Measurements from ENCODE around the gene NAV2.

Gene NAV2

DNA sequence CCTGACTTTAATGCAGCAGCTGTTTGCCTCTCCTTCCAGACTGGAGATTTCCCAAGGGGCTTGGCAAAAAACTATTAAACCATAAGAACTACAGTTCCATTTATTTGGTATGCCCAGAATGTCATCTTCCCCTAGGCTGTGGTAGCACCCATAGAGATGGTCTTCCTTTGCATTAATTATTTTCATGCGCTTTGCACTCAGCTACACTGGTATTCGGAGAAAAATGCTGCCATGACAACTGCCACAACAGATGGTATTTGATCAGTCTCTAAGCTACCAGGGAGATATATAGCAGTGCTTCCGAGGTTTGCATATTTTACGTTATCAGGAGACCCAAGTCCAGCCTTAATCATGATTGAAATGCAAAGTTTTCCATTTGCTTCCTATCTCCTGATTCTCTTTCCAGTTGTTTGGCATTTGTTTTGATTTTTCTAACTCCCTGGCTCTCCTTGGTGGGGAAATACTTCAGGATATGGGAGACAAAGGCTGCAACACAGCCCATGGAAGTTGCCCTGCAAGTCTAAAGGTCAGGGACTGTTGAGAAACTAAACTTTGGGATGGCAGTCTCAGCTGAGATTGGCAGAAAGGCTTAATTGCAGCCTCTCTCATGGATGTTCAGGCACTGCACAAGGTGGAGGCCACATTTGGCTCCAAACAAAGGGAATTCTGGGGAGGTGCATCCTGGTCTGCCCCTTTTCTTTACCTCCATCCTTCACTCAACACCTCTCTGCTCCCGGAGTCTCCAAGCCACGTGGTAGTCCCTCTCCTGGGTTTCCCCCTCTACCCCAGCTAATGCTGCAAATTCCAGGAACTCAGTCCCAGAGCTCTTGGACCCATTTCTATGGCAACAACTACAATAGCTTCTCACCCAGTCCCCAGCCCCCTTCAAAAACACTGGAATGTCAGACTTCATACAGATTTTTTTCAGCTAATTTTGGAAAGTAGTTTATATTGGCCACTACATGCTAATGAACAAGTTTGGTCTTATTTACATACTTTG is 151.8 kb downstream of the NAV2 start:
- DNase-seq (ENCODE audit: low spot score) = no peak

DNA sequence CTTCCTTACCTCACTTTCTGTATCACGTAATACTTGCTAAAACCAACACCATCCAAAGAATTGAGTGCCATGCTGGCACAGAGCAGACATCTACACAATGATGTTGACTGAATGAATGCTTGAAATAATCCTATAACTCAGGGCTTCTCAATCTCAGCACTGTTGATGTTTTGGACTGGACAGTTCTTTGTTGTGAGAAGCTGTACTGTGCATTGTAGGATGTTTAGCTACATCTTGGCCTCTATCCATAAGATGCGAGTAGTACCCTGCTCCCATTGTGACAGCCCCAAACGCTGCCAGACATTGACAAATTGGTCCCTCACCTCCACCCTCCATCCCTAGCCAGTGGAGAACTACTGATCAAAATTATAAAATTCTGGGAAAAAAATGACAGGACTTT is 153.4 kb downstream of the NAV2 start:
- DNase-seq (ENCODE audit: low spot score) = no peak

DNA sequence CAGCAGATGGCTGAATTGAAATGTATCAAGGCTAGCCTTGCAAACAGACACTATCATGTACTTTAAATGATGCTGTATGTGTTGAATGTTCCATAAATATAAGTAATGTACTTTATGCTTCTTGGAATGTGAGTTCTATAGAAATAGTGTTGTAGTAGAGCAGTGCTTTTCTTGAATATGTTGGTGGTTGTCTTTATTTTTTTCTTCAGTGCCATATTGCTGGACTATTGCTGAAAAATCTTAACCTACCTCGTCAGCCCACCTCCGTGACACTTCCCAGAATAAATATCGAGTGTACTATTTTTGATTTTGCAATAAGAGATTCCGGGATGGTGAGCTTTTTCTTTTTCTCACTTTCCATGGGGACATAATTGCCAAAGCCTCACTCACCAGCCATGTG is 153.9 kb downstream of the NAV2 start:
- no peak for DNase-seq (ENCODE audit: low spot score)

DNA sequence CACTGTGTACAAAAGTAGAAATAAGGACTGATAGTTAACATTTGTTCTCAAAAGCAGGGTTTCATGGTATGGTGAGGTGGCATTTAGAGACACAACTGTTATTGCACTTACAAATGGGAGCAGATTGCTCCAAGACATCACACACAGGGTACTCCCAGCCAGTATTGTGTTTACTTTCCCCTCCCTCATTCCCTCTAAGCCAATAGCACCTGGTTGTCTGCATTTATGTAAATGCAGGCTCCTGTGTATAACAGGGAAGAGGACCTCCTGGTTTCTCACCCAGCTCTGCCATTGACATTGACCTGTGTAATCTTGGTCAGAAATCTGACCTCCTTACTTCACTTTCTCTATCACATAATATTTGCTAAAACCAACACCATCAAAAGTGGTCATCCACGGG is 154.4 kb downstream of the NAV2 start:
- no peak for DNase-seq (ENCODE audit: low spot score)

DNA sequence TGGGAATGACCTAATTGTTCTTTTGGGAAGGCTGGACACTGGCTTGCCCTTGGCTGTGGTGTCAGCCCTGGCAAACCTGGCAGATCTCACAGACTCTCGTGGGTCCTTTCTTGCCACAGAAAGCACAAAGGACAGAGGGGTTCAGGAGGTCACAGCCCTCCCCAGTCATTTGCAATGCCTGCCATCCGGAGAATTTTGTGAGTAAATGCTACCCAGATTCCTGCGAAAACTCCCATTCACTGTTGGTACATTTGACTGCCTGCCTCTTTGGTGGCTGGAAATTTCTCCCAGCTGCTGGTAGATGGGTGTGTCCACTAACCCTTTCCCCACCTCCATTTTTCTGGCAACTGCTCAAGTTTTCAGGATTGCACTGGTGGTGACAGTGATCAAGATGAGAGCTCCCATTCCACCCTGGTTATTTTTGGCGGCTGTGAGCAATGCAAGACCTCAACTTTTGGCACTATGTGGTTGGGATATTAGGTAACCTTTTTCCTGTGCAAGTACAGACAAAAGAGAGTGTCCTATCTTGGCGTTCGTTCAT is 155.7 kb downstream of the NAV2 start:
- DNase-seq (ENCODE audit: low spot score) = peak; percentile 81

DNA sequence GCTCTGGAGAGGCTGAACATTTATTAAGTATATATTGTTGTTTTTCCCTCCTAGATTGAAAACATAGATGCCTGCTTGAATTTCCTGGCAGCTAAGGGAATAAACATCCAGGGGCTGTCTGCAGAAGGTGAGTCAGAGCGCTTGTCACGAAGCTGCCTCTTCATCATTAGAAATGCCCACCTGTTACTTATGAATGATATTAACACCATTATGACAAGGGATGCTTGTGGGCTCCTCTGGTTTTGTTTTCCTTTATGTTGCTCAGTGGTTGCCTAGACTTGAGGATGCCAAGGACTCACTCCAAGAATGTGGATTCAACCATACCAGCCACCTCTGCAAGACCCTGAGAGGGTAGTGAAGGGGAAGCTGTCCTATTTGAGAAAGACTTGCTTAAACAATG is 156.2 kb downstream of the NAV2 start:
- DNase-seq (ENCODE audit: low spot score) = no peak

DNA sequence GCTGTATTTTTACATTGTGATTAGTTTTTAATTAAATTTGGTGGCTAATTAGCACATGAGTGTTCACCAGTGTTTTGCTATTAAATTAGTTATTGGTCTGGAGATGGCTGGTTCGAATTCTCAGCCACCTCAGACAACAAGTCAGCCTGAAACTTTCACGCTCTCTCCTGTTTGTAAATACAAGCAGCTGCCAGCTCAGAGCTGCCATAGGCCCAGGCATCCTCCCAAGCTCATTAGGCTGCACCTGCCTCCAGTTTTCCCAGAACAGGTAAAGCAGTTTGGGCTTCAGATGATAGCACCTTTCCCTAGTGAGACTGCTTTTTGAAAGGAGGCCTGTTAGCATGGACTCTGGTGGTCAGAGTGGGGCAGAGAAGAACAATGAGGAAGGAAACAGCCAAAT is 156.8 kb downstream of the NAV2 start:
- no peak for DNase-seq (ENCODE audit: low spot score)

DNA sequence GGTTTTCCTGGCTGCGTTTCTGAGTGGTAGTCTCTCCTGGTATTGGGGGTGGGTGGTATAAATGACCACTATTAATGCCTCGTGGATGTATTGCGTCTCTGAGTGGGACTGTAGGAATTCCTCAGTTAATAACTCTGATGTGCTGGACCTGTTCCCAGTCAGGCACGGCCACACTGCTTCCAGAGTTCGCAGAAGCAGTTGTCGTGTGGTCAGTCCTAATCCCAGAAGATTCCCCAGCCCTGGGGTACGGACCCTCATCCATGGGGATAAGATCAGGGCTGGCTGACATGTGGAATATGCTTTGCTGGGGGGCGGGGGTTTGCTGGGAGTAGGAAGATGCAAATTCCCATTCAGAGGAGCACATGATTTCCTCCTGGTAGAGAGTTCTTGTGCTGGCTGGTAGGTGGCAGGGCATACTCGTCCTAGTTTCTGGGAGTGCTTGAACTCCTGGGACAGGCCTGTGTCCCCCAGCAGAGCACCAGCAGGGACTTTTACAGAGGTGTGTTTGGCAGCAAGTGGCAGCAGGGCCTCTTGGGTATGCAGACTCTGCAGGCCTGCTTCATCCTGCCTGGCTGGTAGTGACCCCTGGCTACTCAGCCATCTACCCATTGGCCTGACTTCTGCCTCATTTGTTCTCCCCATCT is 157.4 kb downstream of the NAV2 start:
- no peak for DNase-seq (ENCODE audit: low spot score)

DNA sequence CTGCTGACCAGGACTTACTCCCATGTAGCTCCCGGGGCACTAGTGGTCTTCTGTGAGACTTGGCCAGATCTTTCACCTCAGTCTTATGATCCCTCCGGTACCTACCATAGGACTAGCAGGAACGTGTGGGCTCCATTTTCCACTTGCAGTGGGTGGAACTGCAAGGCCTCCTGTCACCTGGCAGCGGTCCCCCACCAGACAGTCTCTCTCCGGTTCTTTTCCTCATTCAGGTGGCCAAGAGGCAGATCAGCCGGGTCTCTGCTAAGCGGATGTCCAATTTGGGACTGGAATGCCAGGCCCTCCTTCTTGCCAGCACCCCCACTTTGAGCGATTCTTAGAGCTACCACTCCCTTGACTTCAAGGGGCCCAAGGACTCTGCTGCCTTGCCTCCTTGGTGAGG is 158.9 kb downstream of the NAV2 start:
- DNase-seq (ENCODE audit: low spot score) = no peak

DNA sequence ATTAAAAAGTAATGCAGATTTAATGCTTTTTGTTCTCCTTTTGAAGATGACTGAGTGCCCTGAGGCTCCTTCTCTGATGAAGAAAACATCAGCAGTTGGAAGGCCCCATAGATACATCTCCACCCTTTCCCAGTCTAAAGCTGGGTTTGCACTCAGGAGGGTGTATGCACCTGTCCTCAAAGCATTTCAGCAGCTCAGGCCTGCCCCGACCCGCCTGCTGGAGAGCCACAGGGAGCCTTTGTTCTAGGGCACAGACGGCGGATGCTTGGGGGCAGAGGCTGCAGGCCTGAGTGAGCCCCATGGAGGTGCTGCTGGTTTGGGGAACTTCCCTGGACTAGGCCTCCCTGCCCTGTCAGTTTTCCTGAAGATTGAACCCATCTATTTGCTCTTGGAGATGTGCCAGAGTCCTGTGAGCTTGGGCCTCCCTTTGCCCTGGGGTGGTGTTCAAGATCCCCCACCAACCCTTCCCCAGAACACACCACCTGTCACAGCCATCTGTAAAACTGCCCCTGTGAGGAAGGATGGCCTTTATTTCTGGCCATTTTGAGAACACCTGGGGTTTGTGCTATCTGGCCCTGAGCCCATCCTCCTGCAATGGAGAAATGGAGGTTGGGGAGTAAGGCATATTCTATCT is 160.0 kb downstream of the NAV2 start:
- DNase-seq (ENCODE audit: low spot score) = no peak

DNA sequence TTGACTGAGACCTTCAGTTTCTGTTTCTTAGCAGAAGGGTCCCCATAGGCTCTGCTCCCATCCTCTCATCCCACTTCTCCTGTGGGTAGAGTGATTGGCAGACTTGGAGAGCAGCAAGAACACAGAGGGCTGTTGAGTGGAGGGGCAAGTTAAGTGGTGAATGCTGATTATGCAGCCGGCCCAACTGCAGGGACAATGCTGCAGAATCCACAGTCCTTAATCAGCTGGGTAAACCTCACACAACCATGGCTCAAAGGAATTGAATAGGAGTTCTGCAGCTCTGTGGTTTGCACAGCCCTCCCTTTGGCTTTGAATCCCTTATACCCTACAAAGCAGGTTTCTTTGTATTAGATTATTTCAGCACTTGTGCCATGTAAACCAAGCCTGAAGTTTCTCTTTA is 161.1 kb downstream of the NAV2 start:
- DNase-seq (ENCODE audit: low spot score) = no peak

DNA sequence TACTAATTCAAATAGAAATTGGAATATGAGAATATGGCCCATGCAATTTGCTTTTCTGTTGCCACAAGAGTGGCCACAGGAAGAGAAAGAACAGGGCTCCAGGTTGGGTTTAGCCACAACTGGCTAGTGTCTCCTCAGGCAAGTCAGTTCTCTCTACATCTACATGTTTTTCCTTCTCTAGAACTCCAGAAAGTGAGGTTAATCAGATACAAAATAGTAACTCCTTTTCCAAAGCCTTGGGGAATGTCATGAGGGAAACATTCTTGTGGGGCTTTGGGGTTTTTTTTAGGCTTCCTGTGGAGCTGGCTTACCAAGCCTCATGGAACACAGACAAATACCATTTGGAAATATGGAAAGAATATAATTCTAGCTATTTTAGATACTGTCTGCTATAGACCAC is 161.6 kb downstream of the NAV2 start:
- DNase-seq (ENCODE audit: low spot score) = no peak

DNA sequence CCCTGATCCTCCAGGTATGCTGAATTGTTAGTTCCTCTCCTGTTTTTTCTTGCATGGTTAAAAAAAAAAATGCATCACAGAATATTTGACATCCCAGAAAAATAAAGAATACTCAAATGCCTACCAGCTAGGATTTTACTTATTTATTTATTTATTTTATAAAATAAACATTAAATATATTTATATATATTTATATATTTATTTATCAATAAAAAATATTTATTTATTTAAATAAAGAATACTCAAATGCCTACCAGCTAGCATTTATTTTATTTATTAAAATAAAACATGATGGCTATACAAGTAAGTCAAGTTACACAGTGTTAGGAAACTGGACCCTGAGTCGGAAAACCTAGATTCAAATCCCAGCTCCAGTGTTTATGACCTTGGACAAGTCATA is 164.1 kb downstream of the NAV2 start:
- no peak for DNase-seq (ENCODE audit: low spot score)

DNA sequence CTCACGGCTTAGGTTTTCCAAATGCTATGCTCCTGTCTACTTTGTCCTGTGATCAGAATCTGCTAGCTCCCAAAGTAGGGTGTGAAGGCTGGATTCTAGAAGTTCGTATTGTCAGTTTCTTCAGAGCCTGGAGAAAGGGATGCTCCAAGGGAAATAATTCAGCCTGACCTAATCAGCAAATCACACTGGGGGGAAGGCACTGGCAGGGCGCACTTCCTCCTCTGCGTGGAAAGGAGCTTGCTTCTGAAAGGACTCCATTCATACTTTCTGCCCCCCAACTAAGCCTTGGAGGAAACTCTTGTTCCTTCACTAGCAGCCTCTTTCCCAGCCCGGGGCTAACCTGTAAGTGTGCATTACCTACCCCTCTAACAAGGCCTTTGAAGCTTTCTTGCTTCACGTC is 165.9 kb downstream of the NAV2 start:
- no peak for DNase-seq (ENCODE audit: low spot score)

DNA sequence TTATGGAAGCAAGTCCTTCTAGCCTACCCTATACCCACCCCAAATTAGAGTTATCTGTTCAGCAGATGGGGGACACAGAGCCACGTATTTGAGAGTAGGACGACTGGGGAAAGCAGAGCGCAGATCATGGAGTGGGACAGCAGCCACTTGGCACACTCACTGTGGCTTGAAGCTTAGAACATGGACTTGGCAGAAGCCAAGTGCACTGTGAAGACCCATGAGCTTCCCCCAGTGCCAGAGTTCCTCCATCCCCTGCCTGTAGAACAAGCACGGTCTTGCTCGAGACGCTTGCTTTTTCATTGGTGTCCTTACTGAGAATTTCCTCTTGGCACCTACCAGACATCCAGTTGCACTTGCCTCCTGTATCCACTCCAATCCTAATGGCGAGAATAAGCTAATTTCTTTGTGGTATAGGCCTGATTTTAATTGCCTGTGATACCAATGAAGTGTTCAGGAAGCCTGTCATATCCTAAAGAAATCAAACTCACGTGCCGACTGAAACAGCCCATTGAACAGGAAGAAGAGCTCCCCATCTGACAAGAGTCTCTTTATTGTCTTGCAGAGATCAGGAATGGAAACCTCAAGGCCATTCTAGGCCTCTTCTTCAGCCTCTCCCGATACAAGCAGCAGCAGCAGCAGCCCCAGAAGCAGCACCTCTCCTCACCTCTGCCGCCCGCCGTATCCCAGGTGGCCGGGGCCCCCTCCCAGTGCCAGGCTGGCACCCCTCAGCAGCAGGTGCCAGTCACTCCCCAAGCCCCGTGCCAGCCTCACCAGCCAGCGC is 166.9 kb downstream of the NAV2 start:
- DNase-seq (ENCODE audit: low spot score) = no peak

DNA sequence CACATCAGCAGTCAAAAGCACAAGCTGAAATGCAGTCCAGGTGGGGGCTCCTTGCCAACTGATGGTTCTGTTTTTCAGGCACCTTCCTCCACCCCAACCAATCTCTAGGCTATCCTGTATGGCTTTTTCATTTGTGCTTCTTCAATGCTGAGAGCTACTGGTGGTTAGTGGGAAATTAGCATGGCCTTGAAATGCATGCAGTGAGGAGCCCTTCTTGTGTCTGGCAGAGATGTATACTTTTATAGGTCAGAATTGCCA is 167.4 kb downstream of the NAV2 start:
- no peak for DNase-seq (ENCODE audit: low spot score)

DNA sequence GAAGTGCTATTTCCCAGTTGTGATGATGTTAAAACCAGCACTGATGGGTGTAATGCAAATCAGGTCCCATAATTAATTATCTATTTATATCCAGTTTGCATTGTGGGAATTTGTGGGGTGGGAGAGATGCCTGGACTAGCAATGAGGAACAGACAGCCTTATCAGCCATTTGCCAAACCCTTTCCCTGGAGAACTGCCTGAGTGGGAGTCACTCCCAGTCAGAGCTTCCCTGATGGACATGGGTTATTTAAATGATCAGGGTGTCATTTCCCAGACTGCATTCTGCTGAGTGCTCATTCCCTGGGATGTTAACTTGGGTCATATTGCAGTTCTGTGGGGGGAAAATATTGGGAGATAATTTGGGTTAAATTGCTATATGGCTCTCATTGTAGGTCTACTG is 168.5 kb downstream of the NAV2 start:
- no peak for DNase-seq (ENCODE audit: low spot score)

DNA sequence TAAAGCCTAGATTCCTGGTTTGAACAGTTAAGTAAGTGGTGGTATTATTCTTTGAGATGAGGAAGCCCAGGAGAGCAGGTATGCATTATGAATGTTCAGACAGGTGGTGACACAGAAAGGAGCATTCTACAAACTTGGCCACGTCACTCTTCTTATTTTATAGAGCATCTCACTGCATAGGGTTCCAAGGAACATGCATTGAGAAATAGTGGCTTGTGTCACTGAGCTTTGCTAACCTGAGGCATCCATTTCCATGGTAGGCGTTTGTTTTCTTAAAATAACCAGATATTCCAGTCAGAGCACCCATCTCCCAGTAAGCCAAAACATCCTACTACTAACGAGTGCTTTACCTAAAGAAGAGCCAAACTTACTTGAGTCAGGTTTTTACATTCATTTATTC is 169.7 kb downstream of the NAV2 start:
- no peak for DNase-seq (ENCODE audit: low spot score)

DNA sequence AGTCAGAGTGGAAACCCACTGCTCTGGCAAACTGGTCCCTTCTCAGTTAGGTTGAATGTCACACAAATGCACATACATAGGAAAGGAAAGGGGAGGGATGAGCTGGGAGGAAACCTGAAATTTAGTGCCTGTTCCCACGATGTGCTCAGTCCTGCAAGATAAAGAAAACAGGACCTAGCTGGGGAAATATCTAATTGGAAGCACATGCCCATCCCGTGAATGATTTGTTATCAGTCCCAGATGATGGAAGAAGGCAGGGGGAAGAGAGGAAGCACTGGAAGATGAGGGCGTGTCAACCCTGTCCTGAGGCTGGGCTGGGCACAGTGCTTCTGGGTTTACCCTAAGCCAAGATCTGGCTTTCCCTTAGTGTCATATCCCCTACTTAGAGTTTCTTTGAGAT is 173.9 kb downstream of the NAV2 start:
- DNase-seq (ENCODE audit: low spot score) = no peak

DNA sequence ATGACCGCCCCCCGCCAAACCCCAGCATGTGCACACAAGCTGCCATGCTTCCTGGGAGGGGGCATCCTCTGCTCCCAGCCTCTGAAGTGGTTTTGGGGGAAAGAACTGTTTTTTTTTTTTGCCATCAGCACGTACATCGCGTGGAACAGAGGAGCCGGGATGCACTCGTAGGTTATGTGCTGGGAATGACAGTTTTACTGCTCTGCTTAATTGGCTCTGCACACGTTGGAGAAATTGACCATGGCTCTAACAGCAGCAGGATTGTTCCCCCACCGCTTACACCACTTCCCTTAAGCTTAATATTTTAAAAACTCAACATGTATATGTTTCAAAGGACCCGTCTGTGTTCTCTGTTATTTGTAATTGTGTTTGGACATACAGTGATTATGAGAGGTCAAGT is 175.2 kb downstream of the NAV2 start:
- no peak for DNase-seq (ENCODE audit: low spot score)

DNA sequence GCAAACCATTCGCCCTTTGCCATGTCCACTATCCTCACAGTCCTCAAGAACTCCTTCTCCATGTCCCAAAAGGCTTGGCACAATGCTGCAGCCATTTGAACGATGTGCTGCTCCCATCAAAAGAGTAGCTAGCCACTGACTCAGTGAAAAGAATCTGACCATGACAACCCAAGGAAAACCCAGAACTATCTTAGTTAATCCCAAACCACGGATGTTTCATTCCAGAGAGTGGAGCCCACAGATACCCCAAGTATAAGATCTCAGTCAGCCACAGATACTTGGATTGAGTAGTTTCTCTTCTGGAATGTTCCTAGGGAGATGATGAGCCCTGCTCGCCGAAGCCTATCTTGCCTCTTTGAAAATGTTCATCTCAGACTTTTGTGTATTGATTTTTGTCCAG is 176.9 kb downstream of the NAV2 start:
- DNase-seq (ENCODE audit: low spot score) = peak; percentile 18

DNA sequence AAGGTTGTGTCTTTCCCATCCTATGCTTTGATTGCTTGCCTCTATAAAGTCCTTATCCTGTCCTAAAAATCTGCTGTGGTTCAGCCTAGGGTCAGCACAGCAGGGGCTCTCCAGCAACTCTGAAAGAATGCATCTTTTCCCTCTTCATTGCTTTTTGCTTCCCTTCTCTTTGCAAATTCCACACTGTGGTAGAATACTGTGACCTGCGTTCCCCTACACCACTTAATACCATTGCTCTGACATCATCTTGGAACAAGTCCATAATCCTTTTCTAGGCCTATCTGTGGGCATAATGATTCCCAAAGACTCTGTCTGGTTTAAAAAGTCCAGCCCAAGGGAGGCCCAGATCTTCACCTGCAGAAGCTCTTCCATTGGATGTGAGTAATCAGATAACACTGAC is 177.7 kb downstream of the NAV2 start:
- peak; percentile 66 for DNase-seq (ENCODE audit: low spot score)

Data from hepatic stellate cell (primary cell).